ENCODE data around the gene NME9. TPM values are rescaled to one million over a fixed set of nuclear protein-coding genes. Genes with fewer than 3 reads are reported as not detected.

Gene NME9
- total RNA-seq, 4 donors from 2014 or later = 0.40 TPM; not detected in 3

- intact Hi-C loops (cut with DNase I) = no loop called here
- H3K36me3 ChIP-seq = peaks cover 0 to 4% (median 0%) of the 10 kb centered on the region in 4 donors
- H3K4me3 ChIP-seq = no peak overlapping the region
- no peaks in the 10 kb centered on the region for H3K9me3 ChIP-seq
- H3K27me3 ChIP-seq = no peaks in the 10 kb centered on the region
- no peak for DNase-seq (ENCODE audit: extremely low spot score)
- peak overlapping the region in 1 of 4 donors; percentile 5 for H3K27ac ChIP-seq (replicated peaks in 1 of 4)
- H3K4me1 ChIP-seq = peaks cover 42 to 73% (median 57%) of the 10 kb centered on the region in 4 donors
- TF ChIP-seq POLR2AphosphoS5 (IDR thresholded peaks at IDR 0.05) = no peak
- TF ChIP-seq POLR2A (IDR thresholded peaks at IDR 0.05; ENCODE audit: low read depth) = no peak
- no peak for TF ChIP-seq EP300 (IDR thresholded peaks at IDR 0.05)
- no peak for TF ChIP-seq CTCF (IDR thresholded peaks at IDR 0.05)
- WGBS = 84% methylated on average over 6 of the region's 7 CpGs
These were observed 37.7 kb upstream of the NME9 start for GRCh38 chr3:138367326-138367850.

GRCh38 chr3:138366006-138366759 lies 36.5 kb upstream of the NME9 start:
- H3K4me1 ChIP-seq = peaks cover 42 to 71% (median 58%) of the 10 kb centered on the region in 4 donors
- 74% methylated on average over 8 of the region's 8 CpGs for WGBS
- H3K9me3 ChIP-seq = no peaks in the 10 kb centered on the region
- no peak overlapping the region for H3K27ac ChIP-seq (replicated peaks in 1 of 4)
- TF ChIP-seq CTCF (IDR thresholded peaks at IDR 0.05) (no peak), POLR2A (IDR thresholded peaks at IDR 0.05; ENCODE audit: low read depth) (no peak), EP300 (IDR thresholded peaks at IDR 0.05) (no peak), POLR2AphosphoS5 (IDR thresholded peaks at IDR 0.05) (no peak)
- intact Hi-C loops (cut with DNase I) = no loop called here
- H3K4me3 ChIP-seq = no peak overlapping the region
- H3K27me3 ChIP-seq = no peaks in the 10 kb centered on the region
- DNase-seq (ENCODE audit: extremely low spot score) = no peak
- H3K36me3 ChIP-seq = peaks cover 0 to 4% (median 0%) of the 10 kb centered on the region in 4 donors

DNA sequence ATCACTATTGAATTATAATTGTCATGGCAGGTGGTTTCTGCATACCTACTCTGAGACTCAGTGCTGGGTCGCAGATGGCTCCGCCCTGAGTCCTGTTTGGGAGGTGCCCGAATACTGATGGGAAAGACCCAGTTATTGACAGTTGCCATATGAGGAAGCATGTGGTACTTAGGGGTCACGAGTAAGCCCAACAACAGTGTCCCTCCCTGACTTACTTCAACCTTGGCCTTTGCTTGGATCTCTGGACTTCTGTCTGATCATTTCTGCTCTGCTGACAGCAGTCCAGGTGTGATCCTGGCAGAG lies 35.6 kb upstream of the NME9 start:
- TF ChIP-seq POLR2A (IDR thresholded peaks at IDR 0.05; ENCODE audit: low read depth) (no peak), EP300 (IDR thresholded peaks at IDR 0.05) (no peak), CTCF (IDR thresholded peaks at IDR 0.05) (no peak), POLR2AphosphoS5 (IDR thresholded peaks at IDR 0.05) (no peak)
- no peaks in the 10 kb centered on the region for H3K27me3 ChIP-seq
- no peak overlapping the region for H3K4me3 ChIP-seq
- DNase-seq (ENCODE audit: extremely low spot score) = no peak
- no peaks in the 10 kb centered on the region for H3K9me3 ChIP-seq
- no peak overlapping the region for H3K27ac ChIP-seq (replicated peaks in 1 of 4)
- 92% methylated on average over 4 of the region's 4 CpGs for WGBS
- H3K4me1 ChIP-seq = peaks cover 48 to 80% (median 65%) of the 10 kb centered on the region in 4 donors
- intact Hi-C loops (cut with DNase I) = no loop called here
- peaks cover 0 to 1% (median 0%) of the 10 kb centered on the region in 4 donors for H3K36me3 ChIP-seq

DNA sequence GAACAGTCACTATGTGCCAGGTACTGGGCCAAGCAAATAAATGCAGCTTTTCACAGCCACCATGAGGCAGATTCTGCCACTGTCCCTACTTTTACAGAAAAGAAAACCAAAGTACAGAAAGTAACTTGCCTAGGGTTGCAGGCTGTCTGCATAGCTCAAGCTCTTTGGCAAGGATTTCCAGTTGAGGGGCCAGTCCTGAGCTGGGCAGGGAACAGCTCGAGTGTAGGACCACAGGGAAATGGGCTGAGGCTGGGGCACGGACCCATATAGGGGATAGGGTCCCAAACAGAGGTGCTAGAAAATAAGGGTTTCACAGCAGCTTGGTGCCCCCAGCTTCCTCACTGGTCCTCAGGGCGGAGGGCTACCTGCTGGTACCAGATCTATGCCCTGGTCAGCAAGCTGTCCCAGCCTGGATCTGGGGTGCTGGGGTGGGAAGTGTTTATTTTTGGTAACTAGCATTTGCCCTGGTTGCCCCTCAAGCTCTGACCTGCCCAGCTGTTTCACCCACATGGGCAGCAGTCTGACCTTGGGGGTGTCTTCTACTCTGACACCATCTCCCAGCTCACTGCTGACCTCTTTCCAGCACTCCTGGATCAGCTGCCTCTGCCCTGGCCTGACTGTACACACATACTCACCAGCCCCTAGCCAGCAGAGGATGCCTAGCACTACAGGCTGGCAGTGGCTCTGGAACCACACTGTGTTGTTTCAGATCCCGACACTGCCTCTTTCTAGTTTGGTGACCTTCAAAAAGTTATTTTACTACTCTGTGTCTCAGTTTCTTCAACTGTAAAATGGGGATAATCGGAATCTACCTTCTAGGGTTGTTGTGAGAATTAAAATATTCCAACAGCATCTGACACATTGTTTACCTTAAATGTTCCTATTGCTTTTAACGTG lies 35.0 kb upstream of the NME9 start:
- Histone ChIP-seq H3K9me3 (no peaks in the 10 kb centered on the region), H3K27me3 (no peaks in the 10 kb centered on the region), H3K4me3 (no peak overlapping the region), H3K4me1 (peaks cover 48 to 81% (median 67%) of the 10 kb centered on the region in 4 donors), H3K36me3 (no peaks in the 10 kb centered on the region), H3K27ac (replicated peaks in 1 of 4) (no peak overlapping the region)
- TF ChIP-seq POLR2A (IDR thresholded peaks at IDR 0.05; ENCODE audit: low read depth) = no peak
- TF ChIP-seq CTCF (IDR thresholded peaks at IDR 0.05) = no peak
- TF ChIP-seq POLR2AphosphoS5 (IDR thresholded peaks at IDR 0.05) = no peak
- TF ChIP-seq EP300 (IDR thresholded peaks at IDR 0.05) = no peak
- DNase-seq (ENCODE audit: extremely low spot score) = no peak
- intact Hi-C loops (cut with DNase I) = no loop called here
- 93% methylated on average over 6 of the region's 6 CpGs for WGBS

Measured in esophagus muscularis mucosa (tissue), 4 donors.